BLaER1 treated with 17β-estradiol and CSF1 and Interleukin-3, amounts not matched to agents 10 nM and 100 nM (cell line): ENCODE results near the gene ZNF787.

Experiments used
- H3K27ac ChIP-seq, 11 experiments: shearing (Covaris generic); formaldehyde crosslinking; 2 replicates each; pipeline ENCODE4 v1.8.1; 2022
- H3K27me3 ChIP-seq, 11 experiments: shearing (Covaris generic); formaldehyde crosslinking; 2 replicates each; pipeline ENCODE4 v1.8.1; 2022
- H3K36me3 ChIP-seq, 11 experiments: shearing (Covaris generic); formaldehyde crosslinking; 2 replicates each; pipeline ENCODE4 v1.8.1; 2022
- H3K4me1 ChIP-seq, 10 experiments: shearing (Covaris generic); formaldehyde crosslinking; 2 replicates each; pipeline ENCODE4 v1.8.1; 2022
- H3K4me2 ChIP-seq, 11 experiments: shearing (Covaris generic); formaldehyde crosslinking; 2 replicates each; pipeline ENCODE4 v1.8.1; 2022
- H3K4me3 ChIP-seq, 10 experiments: shearing (Covaris generic); formaldehyde crosslinking; 2 replicates each; pipeline ENCODE4 v1.8.1; 2022
- H3K9ac ChIP-seq, 11 experiments: shearing (Covaris generic); formaldehyde crosslinking; 2 replicates each; pipeline ENCODE4 v1.8.1; 2022
- H3K9me3 ChIP-seq, 11 experiments: shearing (Covaris generic); formaldehyde crosslinking; replicated peaks in 1 of 11; 2 replicates each; pipeline ENCODE4 v1.8.1; 2022
- H4K20me1 ChIP-seq, 11 experiments: shearing (Covaris generic); formaldehyde crosslinking; 2 replicates each; pipeline ENCODE4 v1.8.1; 2022
- Cebpa-rat ChIP-seq, 11 experiments: shearing (Covaris generic); IDR thresholded peaks; 2 replicates each; pipeline ENCODE4 v1.8.1; 2022

Gene ZNF787

DNA sequence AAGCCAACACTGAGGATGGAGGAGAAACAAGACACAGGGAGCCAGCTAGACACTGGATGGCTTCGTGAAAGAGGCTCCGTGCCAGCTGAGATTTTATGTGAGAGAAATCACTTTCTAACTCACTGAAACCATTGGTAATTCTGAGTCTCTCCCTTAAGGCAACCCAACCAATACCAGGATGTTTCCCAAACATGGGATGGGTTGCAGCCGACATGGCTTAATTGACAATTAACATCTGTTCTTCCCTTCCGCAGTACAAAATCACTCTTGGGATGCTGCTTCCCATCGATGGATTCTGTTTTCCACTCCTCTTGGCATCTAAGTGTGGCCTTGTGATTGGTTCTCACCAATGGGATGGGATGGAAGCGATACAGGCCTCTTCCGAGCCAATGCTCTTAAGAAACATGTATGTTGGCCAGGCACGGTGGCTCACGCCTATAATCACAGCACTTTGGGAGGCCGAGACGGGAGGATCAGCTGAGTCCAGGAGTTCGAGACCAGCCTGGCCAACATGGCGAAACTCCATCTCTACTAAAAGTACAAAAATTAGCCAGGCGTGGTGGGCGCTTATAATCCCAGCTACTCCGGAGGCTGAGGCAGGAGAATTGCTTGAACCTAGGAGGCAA lies 2.3 kb upstream of the ZNF787 start:
- peaks cover 4 to 18% (median 15%) of the 10 kb centered on the region in 11 experiments; a peak in 18 of 22 replicates for H4K20me1 ChIP-seq
- peaks cover 0 to 12% (median 9%) of the 10 kb centered on the region in 11 experiments; a peak in 17 of 22 replicates for H3K9me3 ChIP-seq
- H3K9ac ChIP-seq = no peak overlapping the region
- H3K27me3 ChIP-seq = no peaks in the 10 kb centered on the region
- no peak overlapping the region for H3K4me3 ChIP-seq
- peaks cover 0 to 15% (median 6%) of the 10 kb centered on the region in 11 experiments; a peak in 14 of 22 replicates for H3K36me3 ChIP-seq
- no peak overlapping the region for H3K4me2 ChIP-seq
- peaks cover 39 to 72% (median 66%) of the 10 kb centered on the region in 10 experiments for H3K4me1 ChIP-seq
- TF ChIP-seq Cebpa-rat (IDR thresholded peaks at IDR 0.05) = no peak
- peak overlapping the region in 1 of 11 experiments; percentile 19; a peak in 4 of 22 replicates for H3K27ac ChIP-seq

DNA sequence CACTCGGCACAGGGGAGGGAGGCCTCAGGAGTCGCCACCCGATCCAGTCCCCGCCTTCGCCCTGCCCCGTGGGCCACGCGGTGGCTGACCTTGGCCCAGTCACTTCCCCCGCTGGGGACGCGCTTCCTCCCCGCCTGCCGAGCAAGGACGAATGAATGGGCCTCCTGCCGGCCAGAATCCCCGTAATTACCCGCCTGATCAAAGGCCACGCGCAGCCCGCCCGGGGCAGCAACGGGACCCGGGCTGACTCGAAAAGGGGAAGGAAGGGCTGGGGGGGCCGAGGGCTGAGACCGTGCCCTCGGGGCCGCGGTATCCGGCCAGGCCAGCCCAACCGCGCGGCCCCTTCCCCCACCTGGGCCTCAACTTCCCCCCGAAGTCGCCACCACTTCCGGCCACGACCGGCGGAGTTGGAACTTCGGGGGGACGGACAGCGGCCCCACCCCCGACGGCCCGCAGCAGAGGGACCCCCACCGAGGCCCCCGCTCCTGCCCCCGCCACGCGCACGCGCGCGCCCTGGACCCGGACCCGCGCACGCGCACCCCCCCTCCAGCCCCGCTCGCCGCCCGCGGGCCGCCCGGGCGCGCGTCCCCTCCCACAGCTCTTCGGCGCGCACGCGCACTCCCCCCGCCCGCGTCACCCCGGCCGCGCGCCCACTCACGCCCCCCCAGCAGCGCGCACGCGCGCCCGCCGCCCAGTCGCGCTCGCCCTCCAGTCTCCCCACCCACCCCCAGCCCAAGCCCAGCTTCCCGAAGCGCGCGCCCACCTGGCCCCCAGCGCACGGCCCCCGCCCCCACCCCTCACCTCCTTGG lies 520 bp downstream of the ZNF787 start:
- H3K36me3 ChIP-seq = peaks cover 10 to 43% (median 27%) of the 10 kb centered on the region in 11 experiments; a peak in 18 of 22 replicates
- H3K4me2 ChIP-seq = peak overlapping the region; percentile 86 to 100 (median 98)
- TF ChIP-seq Cebpa-rat (IDR thresholded peaks at IDR 0.05) = no peak
- H3K9ac ChIP-seq = peak overlapping the region; percentile 87 to 98 (median 95)
- peak overlapping the region; percentile 86 to 98 (median 97) for H3K27ac ChIP-seq
- peak overlapping the region; percentile 60 to 80 (median 66) for H3K4me3 ChIP-seq
- H4K20me1 ChIP-seq = peaks cover 32 to 46% (median 43%) of the 10 kb centered on the region in 11 experiments
- H3K9me3 ChIP-seq = no peaks in the 10 kb centered on the region
- no peaks in the 10 kb centered on the region for H3K27me3 ChIP-seq
- H3K4me1 ChIP-seq = peaks cover 50 to 72% (median 70%) of the 10 kb centered on the region in 10 experiments

DNA sequence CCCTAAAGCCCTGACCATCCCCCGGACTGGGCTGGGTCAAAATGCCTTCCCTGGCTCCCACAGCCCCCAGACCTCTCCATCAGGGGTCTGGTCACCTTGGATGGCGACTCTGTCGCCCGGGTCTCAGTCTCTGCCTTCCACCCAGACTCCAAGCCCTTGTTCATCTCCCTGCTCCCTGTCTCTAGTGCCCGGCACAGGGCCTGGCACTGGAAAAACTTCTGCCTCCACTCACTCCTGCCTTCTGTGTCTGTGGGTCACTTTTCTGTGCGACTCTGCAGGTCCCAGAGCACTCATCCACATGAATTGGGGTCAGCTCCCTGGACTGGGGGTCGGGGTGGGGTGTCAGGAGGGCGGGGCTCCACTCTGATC lies 1.1 kb downstream of the ZNF787 start:
- peaks cover 49 to 72% (median 70%) of the 10 kb centered on the region in 10 experiments for H3K4me1 ChIP-seq
- H3K9me3 ChIP-seq = no peaks in the 10 kb centered on the region
- H3K36me3 ChIP-seq = peaks cover 12 to 44% (median 29%) of the 10 kb centered on the region in 11 experiments; a peak in 18 of 22 replicates
- H3K27ac ChIP-seq = peak overlapping the region; percentile 86 to 98 (median 97)
- TF ChIP-seq Cebpa-rat (IDR thresholded peaks at IDR 0.05) = no peak
- peak overlapping the region; percentile 87 to 98 (median 95) for H3K9ac ChIP-seq
- H4K20me1 ChIP-seq = peaks cover 38 to 52% (median 49%) of the 10 kb centered on the region in 11 experiments
- peak overlapping the region; percentile 60 to 80 (median 66) for H3K4me3 ChIP-seq
- no peaks in the 10 kb centered on the region for H3K27me3 ChIP-seq
- H3K4me2 ChIP-seq = peak overlapping the region; percentile 86 to 100 (median 98)

GRCh38 chr19:56119582-56119978 lies 1.5 kb downstream of the ZNF787 start:
- Histone ChIP-seq H3K27ac (peak overlapping the region; percentile 86 to 98 (median 97)), H3K9ac (peak overlapping the region; percentile 87 to 98 (median 95)), H3K36me3 (peaks cover 12 to 48% (median 29%) of the 10 kb centered on the region in 11 experiments; a peak in 18 of 22 replicates), H3K27me3 (no peaks in the 10 kb centered on the region), H3K4me3 (peak overlapping the region; percentile 60 to 80 (median 66)), H3K4me2 (peak overlapping the region; percentile 86 to 100 (median 98)), H4K20me1 (peaks cover 42 to 56% (median 53%) of the 10 kb centered on the region in 11 experiments), H3K4me1 (peaks cover 53 to 72% (median 70%) of the 10 kb centered on the region in 10 experiments), H3K9me3 (no peaks in the 10 kb centered on the region)
- TF ChIP-seq Cebpa-rat (IDR thresholded peaks at IDR 0.05) = no peak

GRCh38 chr19:56118666-56119581 lies 2.2 kb downstream of the ZNF787 start:
- H3K36me3 ChIP-seq = peaks cover 12 to 50% (median 29%) of the 10 kb centered on the region in 11 experiments; a peak in 18 of 22 replicates
- peaks cover 59 to 73% (median 70%) of the 10 kb centered on the region in 10 experiments for H3K4me1 ChIP-seq
- H3K27me3 ChIP-seq = no peaks in the 10 kb centered on the region
- no peak for TF ChIP-seq Cebpa-rat (IDR thresholded peaks at IDR 0.05)
- no peaks in the 10 kb centered on the region for H3K9me3 ChIP-seq
- H3K4me2 ChIP-seq = peak overlapping the region; percentile 86 to 100 (median 98)
- peak overlapping the region; percentile 86 to 98 (median 97) for H3K27ac ChIP-seq
- peak overlapping the region; percentile 60 to 80 (median 66); a peak in 19 of 20 replicates for H3K4me3 ChIP-seq
- peak overlapping the region; percentile 87 to 98 (median 95) for H3K9ac ChIP-seq
- H4K20me1 ChIP-seq = peaks cover 49 to 62% (median 60%) of the 10 kb centered on the region in 11 experiments

- H3K9ac ChIP-seq = peak overlapping the region; percentile 87 to 98 (median 95); a peak in 17 of 22 replicates
- H4K20me1 ChIP-seq = peaks cover 59 to 73% (median 70%) of the 10 kb centered on the region in 11 experiments
- peaks cover 12 to 50% (median 29%) of the 10 kb centered on the region in 11 experiments; a peak in 18 of 22 replicates for H3K36me3 ChIP-seq
- H3K27ac ChIP-seq = peak overlapping the region in 10 of 11 experiments; percentile 37 to 98 (median 96); a peak in 10 of 22 replicates
- peaks cover 70 to 83% (median 79%) of the 10 kb centered on the region in 10 experiments for H3K4me1 ChIP-seq
- peak overlapping the region in 1 of 10 experiments; percentile 80; a peak in 1 of 20 replicates for H3K4me3 ChIP-seq
- H3K27me3 ChIP-seq = no peaks in the 10 kb centered on the region
- no peaks in the 10 kb centered on the region for H3K9me3 ChIP-seq
- H3K4me2 ChIP-seq = peak overlapping the region; percentile 86 to 100 (median 98)
- TF ChIP-seq Cebpa-rat (IDR thresholded peaks at IDR 0.05) = no peak
Observed at GRCh38 chr19:56117889-56118288, 3.2 kb downstream of the ZNF787 start.

GRCh38 chr19:56117376-56117884 lies 3.7 kb downstream of the ZNF787 start:
- Histone ChIP-seq H3K4me1 (peaks cover 74 to 87% (median 83%) of the 10 kb centered on the region in 10 experiments), H3K27ac (peak overlapping the region in 7 of 11 experiments; percentile 16 to 98 (median 95); a peak in 8 of 22 replicates), H3K27me3 (no peaks in the 10 kb centered on the region), H3K36me3 (peaks cover 12 to 50% (median 29%) of the 10 kb centered on the region in 11 experiments; a peak in 18 of 22 replicates), H3K4me2 (peak overlapping the region; percentile 86 to 100 (median 98)), H3K4me3 (no peak overlapping the region), H3K9ac (peak overlapping the region in 10 of 11 experiments; percentile 33 to 98 (median 95); a peak in 15 of 22 replicates), H3K9me3 (no peaks in the 10 kb centered on the region), H4K20me1 (peaks cover 61 to 77% (median 73%) of the 10 kb centered on the region in 11 experiments)
- TF ChIP-seq Cebpa-rat (IDR thresholded peaks at IDR 0.05) = no peak
